ENCODE results near the gene TRIM66. TPM values are rescaled to one million over a fixed set of nuclear protein-coding genes. Genes with fewer than 3 reads are reported as not detected.

Gene TRIM66
- total RNA-seq, 1 donor from 2014 or later, result 11.0 TPM

GRCh38 chr11:8587915-8588314, 94.5 kb downstream of the TRIM66 start:
- H3K9me3 ChIP-seq, result no peaks in the 10 kb centered on the region
- H3K4me3 ChIP-seq, result no peak overlapping the region
- H3K27me3 ChIP-seq (ENCODE audit: low read depth), result no peaks in the 10 kb centered on the region
- no peaks in the 10 kb centered on the region for H3K4me1 ChIP-seq
- ATAC-seq, result no peak
- intact Hi-C loops (cut with DNase I), result no loop called here
- no peak for DNase-seq
- no peak for TF ChIP-seq CTCF (IDR thresholded peaks at IDR 0.05)
- H3K36me3 ChIP-seq, result no peaks in the 10 kb centered on the region
- H3K27ac ChIP-seq, result no peak overlapping the region

GRCh38 chr11:8586805-8587204, 95.7 kb downstream of the TRIM66 start:
- ATAC-seq (no peak), DNase-seq (no peak)
- TF ChIP-seq CTCF (IDR thresholded peaks at IDR 0.05), result no peak
- Histone ChIP-seq H3K9me3 (no peaks in the 10 kb centered on the region), H3K36me3 (no peaks in the 10 kb centered on the region), H3K27me3 (ENCODE audit: low read depth) (no peaks in the 10 kb centered on the region), H3K4me3 (no peak overlapping the region), H3K27ac (no peak overlapping the region), H3K4me1 (no peaks in the 10 kb centered on the region)
- intact Hi-C loops (cut with DNase I), result no loop called here

GRCh38 chr11:8586184-8586583, 96.3 kb downstream of the TRIM66 start:
- Histone ChIP-seq H3K4me3 (no peak overlapping the region), H3K27me3 (ENCODE audit: low read depth) (no peaks in the 10 kb centered on the region), H3K4me1 (no peaks in the 10 kb centered on the region), H3K27ac (no peak overlapping the region), H3K9me3 (no peaks in the 10 kb centered on the region), H3K36me3 (no peaks in the 10 kb centered on the region)
- intact Hi-C loops (cut with DNase I), result no loop called here
- no peak for DNase-seq
- ATAC-seq, result no peak
- TF ChIP-seq CTCF (IDR thresholded peaks at IDR 0.05), result no peak

- ATAC-seq (no peak), DNase-seq (no peak)
- Histone ChIP-seq H3K27me3 (ENCODE audit: low read depth) (no peaks in the 10 kb centered on the region), H3K27ac (no peak overlapping the region), H3K4me1 (no peaks in the 10 kb centered on the region), H3K36me3 (no peaks in the 10 kb centered on the region), H3K4me3 (no peak overlapping the region), H3K9me3 (no peaks in the 10 kb centered on the region)
- intact Hi-C loops (cut with DNase I), result no loop called here
- TF ChIP-seq CTCF (IDR thresholded peaks at IDR 0.05), result no peak
These were observed 98.0 kb downstream of the TRIM66 start for GRCh38 chr11:8584511-8584910.

- ATAC-seq (peak in 1 of 2 donors; percentile 47), DNase-seq (no peak)
- Histone ChIP-seq H3K27me3 (ENCODE audit: low read depth) (no peaks in the 10 kb centered on the region), H3K36me3 (no peaks in the 10 kb centered on the region), H3K4me3 (no peak overlapping the region), H3K27ac (no peak overlapping the region), H3K4me1 (no peaks in the 10 kb centered on the region), H3K9me3 (no peaks in the 10 kb centered on the region)
- TF ChIP-seq CTCF (IDR thresholded peaks at IDR 0.05), result no peak
- intact Hi-C loops (cut with DNase I), result no loop called here
These were observed 98.4 kb downstream of the TRIM66 start for GRCh38 chr11:8584082-8584481.

- H3K4me3 ChIP-seq, result no peak overlapping the region
- no peaks in the 10 kb centered on the region for H3K9me3 ChIP-seq
- DNase-seq (no peak), ATAC-seq (no peak)
- no peaks in the 10 kb centered on the region for H3K4me1 ChIP-seq
- intact Hi-C loops (cut with DNase I), result no loop called here
- H3K27me3 ChIP-seq (ENCODE audit: low read depth), result no peaks in the 10 kb centered on the region
- no peaks in the 10 kb centered on the region for H3K36me3 ChIP-seq
- H3K27ac ChIP-seq, result no peak overlapping the region
- no peak for TF ChIP-seq CTCF (IDR thresholded peaks at IDR 0.05)
These were observed 101.2 kb downstream of the TRIM66 start for GRCh38 chr11:8581300-8581699.
